Activated CD4-positive, alpha-beta memory T cell treated with anti-CD3 and anti-CD28 coated beads, Interleukin-2, amount 10 ng/mL, durations not matched to agents 7 days and 5 days (primary cell): ENCODE data around the gene ACOXL. TPM values are rescaled to one million over a fixed set of nuclear protein-coding genes. Genes with fewer than 3 reads are reported as not detected.

Source experiments
- CTCF ChIA-PET: fragments of 350-600 bp; sonication (Branson Sonifier 250); formaldehyde crosslinking; loops from one replicate; lab custom pipeline; 2021; ENCODE audit warnings: antibody characterized with exemption, inconsistent platforms; lab: Charles Lee
- POLR2A ChIA-PET: fragments of 350-600 bp; sonication (Branson Sonifier 250); formaldehyde crosslinking; loops from one replicate; lab custom pipeline; 2021; ENCODE audit warnings: antibody characterized with exemption; lab: Charles Lee
- DNase-seq: peaks from one replicate; pipeline ENCODE4 v3.0.0-alpha.2; 2020
- H3K27ac Mint-ChIP-seq: one replicate; pipeline ENCODE4 v1.8.0; 2021; ENCODE audit warnings: mild to moderate bottlenecking, mixed read lengths
- H3K27me3 Mint-ChIP-seq: one replicate; pipeline ENCODE4 v1.8.0; 2021; ENCODE audit warnings: mixed read lengths
- H3K36me3 Mint-ChIP-seq: one replicate; pipeline ENCODE4 v1.8.0; 2021; ENCODE audit warnings: low read depth, mixed read lengths
- H3K4me1 Mint-ChIP-seq: one replicate; pipeline ENCODE4 v1.8.0; 2021; ENCODE audit warnings: mixed read lengths
- H3K4me3 Mint-ChIP-seq: one replicate; pipeline ENCODE4 v1.8.0; 2021; ENCODE audit warnings: mild to moderate bottlenecking, mixed read lengths
- H3K9me3 Mint-ChIP-seq: one replicate; pipeline ENCODE4 v1.8.0; 2021; ENCODE audit warnings: mixed read lengths
- total RNA-seq, 2 experiments: library from RNA; stranded (reverse); gene quantifications; one replicate each; pipeline ENCODE4 v1.2.3, GENCODE V29; 2021

Gene ACOXL
- total RNA-seq, 2 experiments from 2014 or later = 0.18 to 0.30 TPM

DNA sequence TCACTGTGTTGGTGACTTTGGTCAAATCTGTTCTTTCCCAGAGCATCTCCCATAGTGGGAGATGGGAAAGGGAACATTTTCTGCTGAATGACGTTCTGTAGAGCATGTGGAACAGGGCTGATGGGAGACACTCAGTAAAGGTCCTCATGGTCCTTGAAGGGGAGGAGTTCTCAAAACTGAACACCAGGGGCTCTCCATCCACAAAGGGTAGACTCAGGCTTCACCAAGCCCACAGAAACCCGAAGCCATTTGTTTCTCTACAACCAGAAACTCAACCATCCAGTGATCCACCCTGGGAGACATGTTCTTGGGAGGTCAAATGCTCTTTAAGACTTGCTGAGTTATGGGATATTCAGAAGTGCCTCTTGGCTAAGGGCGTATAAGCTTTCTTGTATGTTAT lies 131.8 kb downstream of the ACOXL start:
- peaks cover 41% of the 10 kb centered on the region for H3K27me3 Mint-ChIP-seq
- CTCF ChIA-PET = interaction anchor here (0.9 to 2.4 kb wide), 2 partner anchors 11 kb away, joined by 3 to 11 read pairs; no protein-coding TSS in a partner anchor
- POLR2A ChIA-PET = no interaction called here
- H3K4me3 Mint-ChIP-seq = no peak overlapping the region
- peaks cover 70% of the 10 kb centered on the region for H3K4me1 Mint-ChIP-seq
- no peaks in the 10 kb centered on the region for H3K9me3 Mint-ChIP-seq
- no peaks in the 10 kb centered on the region for H3K36me3 Mint-ChIP-seq
- DNase-seq = no peak
- no peak overlapping the region for H3K27ac Mint-ChIP-seq

GRCh38 chr2:110864731-110865130 lies 132.4 kb downstream of the ACOXL start:
- Mint-ChIP-seq H3K27ac (peak overlapping the region; percentile 81), H3K4me3 (peak overlapping the region; percentile 53), H3K4me1 (peaks cover 70% of the 10 kb centered on the region), H3K27me3 (peaks cover 39% of the 10 kb centered on the region), H3K9me3 (no peaks in the 10 kb centered on the region), H3K36me3 (no peaks in the 10 kb centered on the region)
- POLR2A ChIA-PET = no interaction called here
- no peak for DNase-seq
- CTCF ChIA-PET = interaction anchor here (0.9 kb wide), 1 partner anchor 11 kb away, joined by 3 read pairs; no protein-coding TSS in a partner anchor

GRCh38 chr2:110865188-110865587 lies 132.8 kb downstream of the ACOXL start:
- peak overlapping the region; percentile 81 for H3K27ac Mint-ChIP-seq
- H3K36me3 Mint-ChIP-seq = no peaks in the 10 kb centered on the region

DNA sequence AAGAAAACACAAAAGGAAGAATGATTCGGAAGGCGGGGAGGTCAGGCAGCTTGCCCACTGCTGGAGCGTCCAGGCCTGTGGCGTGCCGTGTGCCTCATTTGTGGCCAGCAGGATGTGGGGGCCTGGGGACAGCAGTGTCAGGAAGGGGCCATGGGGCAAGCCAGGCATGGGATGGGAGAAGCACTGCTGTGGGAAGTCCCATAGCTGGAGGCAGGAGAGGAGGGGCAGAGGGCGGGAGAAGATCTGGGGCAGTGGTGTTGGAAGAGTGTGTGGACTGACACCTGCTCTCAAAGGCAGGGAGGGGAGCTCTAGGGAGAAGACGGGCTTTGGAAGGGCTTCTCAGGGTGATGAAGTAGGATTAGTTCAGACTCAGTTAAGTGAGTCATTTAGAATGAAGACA lies 133.7 kb downstream of the ACOXL start:
- Mint-ChIP-seq H3K9me3 (no peaks in the 10 kb centered on the region), H3K27me3 (peaks cover 33% of the 10 kb centered on the region), H3K4me3 (no peak overlapping the region), H3K4me1 (peaks cover 71% of the 10 kb centered on the region), H3K27ac (peak overlapping the region; percentile 34), H3K36me3 (no peaks in the 10 kb centered on the region)
- ChIA-PET POLR2A (interaction anchor here (1.0 kb wide), 1 partner anchor 255 kb away, joined by 3 read pairs; the partner anchor contains the start of gene BCL2L11), CTCF (interaction anchor here (1.2 kb wide), 1 partner anchor 8 kb away, joined by 5 read pairs; no protein-coding TSS in a partner anchor)
- DNase-seq = no peak

More at GRCh38 chr2:110865188-110865587, 132.8 kb downstream of the ACOXL start:
- H3K4me3 Mint-ChIP-seq = peak overlapping the region; percentile 53
- peaks cover 38% of the 10 kb centered on the region for H3K27me3 Mint-ChIP-seq
- ChIA-PET POLR2A (interaction anchor here (1.0 kb wide), 1 partner anchor 256 kb away, joined by 3 read pairs; the partner anchor contains the start of gene BCL2L11), CTCF (interaction anchor here (0.9 kb wide), 1 partner anchor 12 kb away, joined by 3 read pairs; no protein-coding TSS in a partner anchor)
- DNase-seq = no peak
- no peaks in the 10 kb centered on the region for H3K9me3 Mint-ChIP-seq
- H3K4me1 Mint-ChIP-seq = peaks cover 70% of the 10 kb centered on the region

DNA sequence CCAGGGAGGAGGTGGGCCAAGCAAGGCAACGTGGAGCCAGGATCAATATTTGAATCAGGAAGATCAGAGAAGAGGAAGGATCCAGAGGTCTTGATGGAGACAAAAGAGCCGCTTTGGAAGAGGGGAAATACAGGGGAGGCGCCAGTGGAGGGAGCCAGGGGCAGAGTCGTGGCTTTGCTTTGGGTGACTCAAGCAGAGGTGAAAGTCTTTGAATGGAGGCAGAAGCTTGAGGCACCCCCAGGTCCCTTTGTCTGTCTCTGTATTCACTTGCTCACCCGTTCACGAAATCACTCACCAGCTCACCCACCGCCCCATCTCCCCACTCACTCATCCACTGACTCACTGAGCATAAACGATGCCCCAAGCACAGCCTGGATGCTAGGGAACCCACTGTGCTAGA lies 134.1 kb downstream of the ACOXL start:
- peak; percentile 47 for DNase-seq
- no peak overlapping the region for H3K4me3 Mint-ChIP-seq
- peak overlapping the region; percentile 34 for H3K27ac Mint-ChIP-seq
- peaks cover 74% of the 10 kb centered on the region for H3K4me1 Mint-ChIP-seq
- POLR2A ChIA-PET = no interaction called here
- peaks cover 29% of the 10 kb centered on the region for H3K27me3 Mint-ChIP-seq
- H3K9me3 Mint-ChIP-seq = no peaks in the 10 kb centered on the region
- CTCF ChIA-PET = interaction anchor here (1.2 to 2.7 kb wide), 2 partner anchors 8 to 14 kb away, joined by 5 to 10 read pairs; no protein-coding TSS in a partner anchor
- H3K36me3 Mint-ChIP-seq = no peaks in the 10 kb centered on the region

DNA sequence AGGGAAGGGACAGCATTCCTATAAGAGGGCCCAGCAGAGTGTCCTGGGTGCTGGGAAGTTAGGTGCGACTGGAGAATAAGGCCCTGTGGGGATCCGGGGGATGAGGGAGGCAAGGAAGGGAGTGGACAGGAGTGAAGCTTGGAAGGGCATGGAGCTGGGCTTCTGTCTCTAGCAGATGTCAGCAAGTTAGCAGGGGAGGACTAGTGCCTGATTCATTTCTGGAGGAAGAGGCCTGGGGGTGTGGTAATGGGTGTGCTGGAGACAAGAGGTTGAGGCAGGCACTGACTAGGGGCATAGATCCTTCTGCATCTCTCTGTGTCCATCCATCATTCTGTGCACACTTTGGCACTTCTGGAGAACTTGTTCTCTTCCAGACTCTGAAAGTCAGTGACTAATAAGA lies 134.7 kb downstream of the ACOXL start:
- peak overlapping the region; percentile 5 for H3K27ac Mint-ChIP-seq
- peaks cover 23% of the 10 kb centered on the region for H3K27me3 Mint-ChIP-seq
- peaks cover 80% of the 10 kb centered on the region for H3K4me1 Mint-ChIP-seq
- no peak for DNase-seq
- POLR2A ChIA-PET = no interaction called here
- no peaks in the 10 kb centered on the region for H3K36me3 Mint-ChIP-seq
- CTCF ChIA-PET = interaction anchor here (1.2 to 2.7 kb wide), 2 partner anchors 9 to 14 kb away, joined by 5 to 10 read pairs; no protein-coding TSS in a partner anchor
- H3K4me3 Mint-ChIP-seq = no peak overlapping the region
- no peaks in the 10 kb centered on the region for H3K9me3 Mint-ChIP-seq

GRCh38 chr2:110868971-110869370 lies 136.6 kb downstream of the ACOXL start:
- H3K27ac Mint-ChIP-seq = no peak overlapping the region
- peaks cover 19% of the 10 kb centered on the region for H3K27me3 Mint-ChIP-seq
- peaks cover 89% of the 10 kb centered on the region for H3K4me1 Mint-ChIP-seq
- DNase-seq = no peak
- POLR2A ChIA-PET = interaction anchor here (1.0 kb wide), 1 partner anchor 11 kb away, joined by 4 read pairs; no protein-coding TSS in a partner anchor
- H3K4me3 Mint-ChIP-seq = no peak overlapping the region
- H3K9me3 Mint-ChIP-seq = no peaks in the 10 kb centered on the region
- H3K36me3 Mint-ChIP-seq = no peaks in the 10 kb centered on the region
- CTCF ChIA-PET = interaction anchor here (2.7 kb wide), 1 partner anchor 16 kb away, joined by 10 read pairs; no protein-coding TSS in a partner anchor

DNA sequence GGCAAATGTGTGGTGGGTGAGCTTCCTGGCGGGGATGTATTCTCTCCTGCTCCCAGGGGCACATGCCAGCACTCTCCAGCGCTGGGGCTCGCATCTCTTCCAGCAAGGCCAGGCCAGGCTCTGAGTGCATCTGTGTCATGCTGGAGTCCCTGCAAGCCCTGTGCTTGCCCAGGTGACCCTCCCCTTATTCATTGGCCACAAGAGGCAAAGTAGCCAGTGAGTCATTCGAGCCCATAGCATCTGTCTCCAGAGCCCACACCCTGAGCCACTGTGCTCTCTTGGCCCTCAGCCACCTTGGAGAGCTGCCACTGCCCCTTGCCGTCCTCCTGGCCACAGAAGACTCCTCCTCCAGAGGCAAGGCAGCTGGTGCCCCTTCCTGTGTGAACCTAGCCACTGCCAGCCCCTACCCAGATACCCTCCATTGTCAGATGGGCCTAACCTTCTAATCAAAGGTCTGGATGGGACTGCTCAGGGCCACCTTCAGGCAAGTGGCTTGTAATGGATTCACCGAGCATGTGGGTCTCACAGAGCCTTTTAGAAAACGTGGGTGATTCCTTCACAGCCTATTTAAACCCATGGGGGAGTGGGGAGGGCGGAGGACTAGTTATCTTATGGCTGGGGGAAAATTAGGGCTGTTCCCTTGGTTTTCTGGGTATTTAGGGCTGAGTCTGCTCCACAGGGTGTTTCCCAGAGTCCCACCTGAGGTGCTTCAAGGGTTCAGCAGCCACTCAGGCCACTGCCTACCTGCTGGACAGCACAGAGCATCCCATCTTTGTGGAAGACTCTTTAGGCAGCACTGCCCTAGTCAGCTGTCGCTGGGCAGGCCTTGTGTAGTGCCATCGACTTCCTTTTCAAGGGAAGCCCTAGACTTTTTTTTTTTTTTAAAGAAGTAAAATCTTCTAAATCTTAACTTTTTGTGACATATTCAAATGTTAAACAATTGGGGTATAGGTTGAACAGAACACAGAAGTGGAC lies 137.4 kb downstream of the ACOXL start:
- no peak overlapping the region for H3K27ac Mint-ChIP-seq
- no peak for DNase-seq
- CTCF ChIA-PET = no interaction called here
- no peaks in the 10 kb centered on the region for H3K9me3 Mint-ChIP-seq
- H3K4me1 Mint-ChIP-seq = peaks cover 81% of the 10 kb centered on the region
- peak overlapping the region; percentile 21 for H3K4me3 Mint-ChIP-seq
- peaks cover 17% of the 10 kb centered on the region for H3K27me3 Mint-ChIP-seq
- H3K36me3 Mint-ChIP-seq = no peaks in the 10 kb centered on the region
- POLR2A ChIA-PET = interaction anchor here (1.0 kb wide), 1 partner anchor 11 kb away, joined by 4 read pairs; no protein-coding TSS in a partner anchor

- H3K4me1 Mint-ChIP-seq = peaks cover 73% of the 10 kb centered on the region
- CTCF ChIA-PET = no interaction called here
- POLR2A ChIA-PET = no interaction called here
These were observed 138.2 kb downstream of the ACOXL start for GRCh38 chr2:110870545-110870944.

DNA sequence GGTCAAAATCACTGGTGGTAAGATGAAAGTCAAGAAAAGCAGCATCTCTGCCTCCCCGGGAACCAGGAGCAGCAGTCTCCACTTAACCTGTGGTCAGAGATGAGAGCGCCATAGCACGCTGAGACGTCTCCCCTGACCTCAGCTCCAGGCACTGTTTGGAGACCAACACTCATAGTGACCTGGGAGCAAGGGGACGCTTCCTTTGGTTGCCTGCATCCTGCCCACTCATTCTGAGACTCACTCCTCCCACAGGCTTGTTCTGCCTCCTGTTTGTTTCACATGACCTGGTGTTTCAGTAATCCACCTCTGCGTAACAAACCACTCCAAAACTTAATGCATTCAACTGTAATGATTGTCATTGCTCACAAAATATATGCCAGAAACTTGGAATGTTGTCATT lies 139.3 kb downstream of the ACOXL start:
- POLR2A ChIA-PET = no interaction called here
- Mint-ChIP-seq H3K9me3 (no peaks in the 10 kb centered on the region), H3K4me3 (no peak overlapping the region), H3K27ac (no peak overlapping the region), H3K27me3 (peaks cover 18% of the 10 kb centered on the region), H3K4me1 (peaks cover 65% of the 10 kb centered on the region), H3K36me3 (no peaks in the 10 kb centered on the region)
- no peak for DNase-seq
- CTCF ChIA-PET = interaction anchor here (0.7 to 2.0 kb wide), 3 partner anchors 10 to 34 kb away, joined by 3 to 7 read pairs (median 3); no protein-coding TSS in a partner anchor

More at GRCh38 chr2:110870545-110870944, 138.2 kb downstream of the ACOXL start:
- no peak for DNase-seq
- H3K9me3 Mint-ChIP-seq = no peaks in the 10 kb centered on the region
- H3K27me3 Mint-ChIP-seq = peaks cover 16% of the 10 kb centered on the region
- no peaks in the 10 kb centered on the region for H3K36me3 Mint-ChIP-seq
- no peak overlapping the region for H3K27ac Mint-ChIP-seq
- no peak overlapping the region for H3K4me3 Mint-ChIP-seq

GRCh38 chr2:110872521-110872920 lies 140.1 kb downstream of the ACOXL start:
- no peak for DNase-seq
- Mint-ChIP-seq H3K9me3 (no peaks in the 10 kb centered on the region), H3K27ac (no peak overlapping the region), H3K4me1 (peaks cover 63% of the 10 kb centered on the region), H3K4me3 (no peak overlapping the region), H3K36me3 (no peaks in the 10 kb centered on the region), H3K27me3 (peaks cover 12% of the 10 kb centered on the region)
- ChIA-PET CTCF (interaction anchor here (2.0 kb wide), 1 partner anchor 14 kb away, joined by 7 read pairs; no protein-coding TSS in a partner anchor), POLR2A (no interaction called here)

- Mint-ChIP-seq H3K4me3 (no peak overlapping the region), H3K9me3 (peaks cover 3% of the 10 kb centered on the region), H3K36me3 (peaks cover 4% of the 10 kb centered on the region), H3K27ac (no peak overlapping the region), H3K4me1 (peaks cover 62% of the 10 kb centered on the region), H3K27me3 (peaks cover 14% of the 10 kb centered on the region)
- POLR2A ChIA-PET = no interaction called here
- CTCF ChIA-PET = interaction anchor here (2.0 kb wide), 1 partner anchor 14 kb away, joined by 7 read pairs; no protein-coding TSS in a partner anchor
- DNase-seq = no peak
These were observed 140.7 kb downstream of the ACOXL start for GRCh38 chr2:110873056-110873502.
